Heart right ventricle (tissue), 16 donors: ENCODE measurements around the gene SCN7A. TPM values are rescaled to one million over a fixed set of nuclear protein-coding genes. Genes with fewer than 3 reads are reported as not detected.
"Not testable (repeated sequence)": the region's sequence is repeated elsewhere in the genome, so short reads cannot be mapped to it uniquely, and the experiment has no call there.

Source experiments
- ATAC-seq, 8 donors: fragments of 200-7000 bp; cut with Tn5 transposase; one replicate each; pipeline ENCODE4 v1.9.1; 2020; ENCODE audit warnings: mild to moderate bottlenecking in 8 of 8, moderate library complexity in 8 of 8, moderate number of reproducible peaks in 1 of 8
- DNase-seq, 2 donors: peaks; one replicate each; pipeline ENCODE4 v3.0.0-alpha.2; 2020
- H3K27ac ChIP-seq, 10 donors: fragments of 200-600 bp; sonication (generic) in 2 of 10; one replicate each; pipeline versions ENCODE4 v1.5.0 to v1.8.0; 2020 to 2022; ENCODE audit warnings: mild to moderate bottlenecking in 3 of 10
- H3K27me3 ChIP-seq, 7 donors: fragments of 200-600 bp; one replicate each; pipeline ENCODE4 v1.8.0; 2021 to 2022; ENCODE audit warnings: mild to moderate bottlenecking in 2 of 7
- H3K36me3 ChIP-seq, 9 donors: fragments of 200-600 bp; sonication (generic) in 1 of 9; one replicate each; pipeline versions ENCODE4 v1.5.0 to v1.8.0; 2020 to 2022; ENCODE audit warnings: mild to moderate bottlenecking in 2 of 9
- H3K4me1 ChIP-seq, 9 donors: fragments of 200-600 bp; sonication (generic) in 1 of 9; one replicate each; pipeline versions ENCODE4 v1.5.0 to v1.8.0; 2020 to 2022; ENCODE audit warnings: mild to moderate bottlenecking in 4 of 9
- H3K4me3 ChIP-seq, 10 donors: fragments of 200-600 bp; sonication (generic) in 2 of 10; one replicate each; pipeline versions ENCODE4 v1.5.0 to v1.8.0; 2020 to 2022; ENCODE audit warnings: mild to moderate bottlenecking in 7 of 10, moderate library complexity in 2 of 10
- H3K9me3 ChIP-seq, 11 donors: fragments of 200-600 bp in 10 of 11; sonication (generic) in 2 of 11; one replicate each; pipeline versions ENCODE4 v1.5.0 to v1.8.0; 2013 to 2022; ENCODE audit warnings: mild to moderate bottlenecking in 2 of 11, control low read depth in 1 of 11, moderate library complexity in 1 of 11
- WGBS, 2 donors: extraction: QIAGEN DNeasy Blood & Tissue Kit; methylation state at CpG; one replicate each; pipeline ENCODE4 v1.1.7; 2013; ENCODE audit warnings: inconsistent platforms in 1 of 2; 5-methylcytosine and 5-hydroxymethylcytosine counted together
- intact Hi-C, 10 donors: fragments of 100-400 bp; cut with DNase I; formaldehyde crosslinking; loops; one replicate each; pipeline versions ENCODE4 v1.11.1 to v1.14.2; 2022
- polyA plus RNA-seq, 2 donors: library from polyadenylated mRNA; stranded (reverse); fragments of 200-250 nt; gene quantifications; one replicate each; pipeline ENCODE4 v1.2.3, GENCODE V29; 2013
- total RNA-seq, 10 donors: library from RNA; stranded (reverse); fragmentation: NEBNext Ultra II Directional in 3 of 10; extraction: Animal tissue kit (Norgen Biotek cat#: 25700) in 3 of 10; gene quantifications; one replicate each; pipeline versions ENCODE4 v1.2.1 to v1.2.4, GENCODE V29; 2021 to 2023
- TF ChIP-seq, protein P1 (sequence below), 9 donors: fragments of 200-600 bp; sonication (generic) in 2 of 9; IDR thresholded peaks; one replicate each; pipeline versions ENCODE4 v1.5.0 to v1.8.0; 2021 to 2022; ENCODE audit warnings: antibody characterized with exemption in 9 of 9, mild to moderate bottlenecking in 5 of 9, moderate library complexity in 1 of 9
- donor health status: Arrhythmogenic right ventricular cardiomyopathy.
- donor health status: ischemic (EF 13 %, LVEDD 7.1; RV severe dilation, severe dysfunction).
- donor health status: healthy with polysubstance abuse.
- donor health status: DM: no; HTN: yes; CAD: no.
- donor health status: DM: no; HTN: no; CAD: no.
- donor health status: ischemic (EF 25% LVEDD 6.9; RV normal size, moderate dysfunction).
- donor health status: ischemic (EF 25% LVEDD 5.7; RV mildly dilated, moderate dysfunction).
- donor health status: healthy.
- donor health status: DM: yes; HTN: yes; CAD: no.
- donor health status: Ischemic cardiomyopathy.
- donor health status: ischemic (EF 35%, LVEDD 5.7; RV mildly dilated, moderate dysfunction).
- donor health status: nonischemic (EF 11% LVEDD 7.7; RV severe dilation, severe dysfunction).
- donor health status: DM: yes; HTN: yes; CAD: no.
- donor health status: PGD.
- donor health status: ischemic (EF 29% LVEDD 5.4; RV normal size, mild dysfunction).
- donor health status: nonischemic (EF 23%, LVEDD 6.1; RV moderate dilation, normal function).

The SCN7A gene
- total and polyA plus RNA-seq, 12 donors: 2.4 to 31.2 (median 15.4) TPM

DNA sequence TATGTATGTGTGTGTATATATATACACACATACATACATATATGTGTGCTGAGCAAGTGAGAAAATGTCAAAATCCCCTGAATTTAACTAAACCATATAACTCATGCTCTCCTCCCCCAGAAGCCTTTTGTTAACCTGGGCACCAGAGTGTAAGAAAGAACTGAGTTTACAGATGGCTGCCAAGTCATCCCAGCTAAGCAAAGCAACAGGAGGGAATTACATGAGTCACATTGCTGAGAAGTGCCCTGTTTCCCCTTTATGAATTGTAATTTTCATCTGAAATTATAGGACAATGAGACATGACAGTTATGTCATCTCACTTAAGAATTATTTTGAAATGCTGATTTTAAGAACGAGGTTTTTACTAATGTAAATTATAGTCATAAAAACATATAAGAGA is 29.9 kb downstream of the SCN7A start:
- no peaks in the 10 kb centered on the region for H3K9me3 ChIP-seq
- ATAC-seq: no peak
- 86 to 98% methylated on average over 1 of the region's 1 CpG for WGBS, 2 donors
- intact Hi-C loops: no loop called here
- TF ChIP-seq, protein P1, sequence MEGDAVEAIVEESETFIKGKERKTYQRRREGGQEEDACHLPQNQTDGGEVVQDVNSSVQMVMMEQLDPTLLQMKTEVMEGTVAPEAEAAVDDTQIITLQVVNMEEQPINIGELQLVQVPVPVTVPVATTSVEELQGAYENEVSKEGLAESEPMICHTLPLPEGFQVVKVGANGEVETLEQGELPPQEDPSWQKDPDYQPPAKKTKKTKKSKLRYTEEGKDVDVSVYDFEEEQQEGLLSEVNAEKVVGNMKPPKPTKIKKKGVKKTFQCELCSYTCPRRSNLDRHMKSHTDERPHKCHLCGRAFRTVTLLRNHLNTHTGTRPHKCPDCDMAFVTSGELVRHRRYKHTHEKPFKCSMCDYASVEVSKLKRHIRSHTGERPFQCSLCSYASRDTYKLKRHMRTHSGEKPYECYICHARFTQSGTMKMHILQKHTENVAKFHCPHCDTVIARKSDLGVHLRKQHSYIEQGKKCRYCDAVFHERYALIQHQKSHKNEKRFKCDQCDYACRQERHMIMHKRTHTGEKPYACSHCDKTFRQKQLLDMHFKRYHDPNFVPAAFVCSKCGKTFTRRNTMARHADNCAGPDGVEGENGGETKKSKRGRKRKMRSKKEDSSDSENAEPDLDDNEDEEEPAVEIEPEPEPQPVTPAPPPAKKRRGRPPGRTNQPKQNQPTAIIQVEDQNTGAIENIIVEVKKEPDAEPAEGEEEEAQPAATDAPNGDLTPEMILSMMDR (IDR thresholded peaks at IDR 0.05): no peak
- H3K4me3 ChIP-seq: no peak overlapping the region
- peaks cover 0 to 6% (median 0%) of the 10 kb centered on the region in 9 donors for H3K4me1 ChIP-seq
- DNase-seq: no peak
- H3K27me3 ChIP-seq: no peaks in the 10 kb centered on the region
- peaks cover 0 to 52% (median 0%) of the 10 kb centered on the region in 9 donors for H3K36me3 ChIP-seq
- H3K27ac ChIP-seq: no peak overlapping the region

DNA sequence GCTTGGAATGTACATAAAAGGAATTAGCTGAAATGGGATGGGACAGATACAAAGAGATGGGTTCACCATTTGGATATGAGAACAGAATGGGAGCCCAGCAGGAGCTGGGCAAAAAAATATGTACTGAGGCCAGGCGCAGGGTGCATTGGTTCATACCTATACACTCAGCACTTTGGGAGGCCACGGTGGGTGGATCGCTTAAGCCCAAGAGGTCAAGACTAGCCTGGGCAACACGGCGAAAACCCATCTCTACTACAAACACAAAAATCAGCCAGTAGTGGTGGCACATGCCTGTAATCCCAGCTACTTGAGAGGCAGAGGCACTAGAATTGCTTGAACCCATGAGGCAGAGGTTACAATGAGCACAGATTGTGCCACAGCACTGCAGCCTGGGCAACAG is 30.4 kb downstream of the SCN7A start:
- Histone ChIP-seq H3K4me1 (peaks cover 0 to 2% (median 0%) of the 10 kb centered on the region in 9 donors), H3K9me3 (no peaks in the 10 kb centered on the region), H3K4me3 (no peak overlapping the region), H3K27me3 (no peaks in the 10 kb centered on the region), H3K36me3 (peaks cover 0 to 46% (median 0%) of the 10 kb centered on the region in 9 donors), H3K27ac (no peak overlapping the region)
- intact Hi-C loops: no loop called here
- DNase-seq: no peak
- TF ChIP-seq, protein P1 (IDR thresholded peaks at IDR 0.05): no peak
- peak in 1 of 8 donors; percentile 27 for ATAC-seq
- WGBS, 2 donors: 96 to 97% methylated on average over 5 of the region's 5 CpGs

DNA sequence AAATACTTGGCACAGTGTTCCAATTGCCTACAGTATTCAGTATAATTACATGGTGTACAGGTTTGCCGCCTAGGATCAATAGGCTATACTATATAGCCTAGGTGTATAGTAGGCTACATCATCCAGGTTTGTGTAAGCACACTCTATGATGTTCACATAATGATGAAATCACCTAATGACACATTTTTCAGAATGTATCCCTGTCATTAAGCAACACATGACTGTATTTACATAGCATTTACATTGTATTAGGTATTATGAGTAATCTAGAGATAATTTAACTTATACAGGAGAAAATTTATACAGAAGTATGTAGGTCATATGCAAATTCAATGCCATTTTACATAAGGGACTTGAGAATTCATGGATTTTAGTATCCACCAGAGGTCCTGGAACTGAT is 35.4 kb downstream of the SCN7A start:
- peaks cover 0 to 5% (median 0%) of the 10 kb centered on the region in 11 donors for H3K9me3 ChIP-seq
- H3K4me3 ChIP-seq: no peak overlapping the region
- intact Hi-C loops: no loop called here
- no peaks in the 10 kb centered on the region for H3K4me1 ChIP-seq
- peaks cover 0 to 36% (median 0%) of the 10 kb centered on the region in 9 donors for H3K36me3 ChIP-seq
- 93 to 97% methylated on average over 1 of the region's 1 CpG for WGBS, 2 donors
- DNase-seq (no peak), ATAC-seq (no peak)
- no peaks in the 10 kb centered on the region for H3K27me3 ChIP-seq
- no peak overlapping the region for H3K27ac ChIP-seq
- TF ChIP-seq, protein P1 (IDR thresholded peaks at IDR 0.05): no peak

DNA sequence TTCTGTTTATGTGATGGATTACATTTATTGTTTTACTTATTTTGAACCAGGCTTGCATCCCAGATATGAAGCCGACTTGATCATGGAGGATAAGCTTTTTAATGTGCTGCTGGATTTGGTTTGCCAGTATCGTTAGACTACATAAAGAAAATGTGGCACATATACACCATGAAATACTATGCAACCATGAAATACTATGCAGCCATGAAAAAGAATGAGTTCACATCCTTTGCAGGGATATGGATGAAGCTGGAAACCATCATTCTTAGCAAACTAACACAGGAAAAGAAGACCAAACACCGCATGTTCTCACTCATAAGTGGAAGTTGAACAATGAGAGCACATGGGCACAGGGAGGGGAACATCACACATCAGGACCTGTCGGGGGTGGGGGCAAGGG is 38.2 kb downstream of the SCN7A start:
- not testable (repeated sequence) for ATAC-seq

DNA sequence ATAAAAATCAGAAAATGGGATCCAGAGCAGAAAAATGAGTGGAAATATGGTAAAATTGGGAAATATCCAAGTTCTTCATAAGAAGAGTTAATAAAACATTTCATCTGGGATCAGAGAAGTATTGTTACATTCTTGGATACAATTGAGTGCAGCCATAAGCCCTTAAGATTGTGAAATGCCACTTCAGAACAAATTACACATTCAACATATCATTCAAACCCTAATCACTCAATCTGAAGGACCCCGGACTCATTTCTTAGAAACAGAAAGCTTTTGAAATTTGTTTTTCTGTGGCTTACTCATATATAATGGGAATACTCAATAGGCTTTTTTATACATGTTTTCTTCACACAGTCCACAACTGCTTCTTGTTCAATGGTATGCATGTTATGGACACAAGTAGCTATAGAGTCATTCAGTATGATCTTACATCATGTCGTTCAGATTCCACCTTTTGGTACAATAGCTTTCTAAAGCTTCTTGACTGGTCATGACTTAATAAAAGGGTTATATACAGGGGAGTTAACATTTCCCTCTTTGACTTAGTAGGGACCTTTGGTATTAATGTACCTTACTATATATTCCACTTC is 39.9 kb downstream of the SCN7A start:
- Histone ChIP-seq H3K36me3 (peaks cover 0 to 19% (median 0%) of the 10 kb centered on the region in 9 donors), H3K27me3 (no peaks in the 10 kb centered on the region), H3K4me3 (no peak overlapping the region), H3K4me1 (no peaks in the 10 kb centered on the region), H3K27ac (no peak overlapping the region), H3K9me3 (peaks cover 0 to 5% (median 0%) of the 10 kb centered on the region in 11 donors)
- TF ChIP-seq, protein P1 (IDR thresholded peaks at IDR 0.05): no peak
- 69 to 73% methylated on average over 2 of the region's 2 CpGs for WGBS, 2 donors
- ATAC-seq: no peak
- no peak for DNase-seq
- intact Hi-C loops: no loop called here

More for the DNA sequence above, 38.2 kb downstream of the SCN7A start:
- H3K4me1 ChIP-seq, intact Hi-C loops, DNase-seq, H3K9me3 ChIP-seq, H3K27me3 ChIP-seq, H3K27ac ChIP-seq, H3K4me3 ChIP-seq: not testable (repeated sequence)
- 85 to 94% methylated on average over 4 of the region's 4 CpGs for WGBS, 2 donors
- peaks cover 0 to 17% (median 0%) of the 10 kb centered on the region in 9 donors for H3K36me3 ChIP-seq
